ENCODE results near the gene ZNF76. TPM values are rescaled to one million over a fixed set of nuclear protein-coding genes. Genes with fewer than 3 reads are reported as not detected.

The ZNF76 gene
- total RNA-seq, 1 donor from 2014 or later: 12.9 TPM

DNA sequence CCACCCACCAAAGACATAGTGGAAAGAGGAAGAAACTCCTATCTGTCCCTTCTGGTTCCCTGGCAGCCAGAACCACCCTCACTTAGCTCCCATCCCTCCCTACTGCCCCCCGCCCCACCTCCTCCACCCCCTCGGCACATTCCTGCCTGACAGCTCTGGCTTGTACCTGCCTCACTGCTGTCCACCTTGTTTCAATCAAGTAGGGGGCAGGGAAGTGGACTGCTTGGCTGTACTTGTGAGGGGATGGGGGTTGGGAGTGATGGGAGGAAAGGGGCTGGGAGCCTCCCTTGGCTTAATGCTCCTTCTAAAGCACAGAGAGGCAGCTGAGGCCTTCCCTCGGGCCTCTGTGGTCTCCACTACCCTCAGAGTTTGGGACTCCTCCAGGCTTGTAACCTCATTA is 22.1 kb upstream of the ZNF76 start:
- no peak for DNase-seq

GRCh38 chr6:35238843-35239289 is 20.7 kb upstream of the ZNF76 start:
- no peak for DNase-seq

GRCh38 chr6:35239581-35239980 is 20.0 kb upstream of the ZNF76 start:
- no peak for DNase-seq

DNA sequence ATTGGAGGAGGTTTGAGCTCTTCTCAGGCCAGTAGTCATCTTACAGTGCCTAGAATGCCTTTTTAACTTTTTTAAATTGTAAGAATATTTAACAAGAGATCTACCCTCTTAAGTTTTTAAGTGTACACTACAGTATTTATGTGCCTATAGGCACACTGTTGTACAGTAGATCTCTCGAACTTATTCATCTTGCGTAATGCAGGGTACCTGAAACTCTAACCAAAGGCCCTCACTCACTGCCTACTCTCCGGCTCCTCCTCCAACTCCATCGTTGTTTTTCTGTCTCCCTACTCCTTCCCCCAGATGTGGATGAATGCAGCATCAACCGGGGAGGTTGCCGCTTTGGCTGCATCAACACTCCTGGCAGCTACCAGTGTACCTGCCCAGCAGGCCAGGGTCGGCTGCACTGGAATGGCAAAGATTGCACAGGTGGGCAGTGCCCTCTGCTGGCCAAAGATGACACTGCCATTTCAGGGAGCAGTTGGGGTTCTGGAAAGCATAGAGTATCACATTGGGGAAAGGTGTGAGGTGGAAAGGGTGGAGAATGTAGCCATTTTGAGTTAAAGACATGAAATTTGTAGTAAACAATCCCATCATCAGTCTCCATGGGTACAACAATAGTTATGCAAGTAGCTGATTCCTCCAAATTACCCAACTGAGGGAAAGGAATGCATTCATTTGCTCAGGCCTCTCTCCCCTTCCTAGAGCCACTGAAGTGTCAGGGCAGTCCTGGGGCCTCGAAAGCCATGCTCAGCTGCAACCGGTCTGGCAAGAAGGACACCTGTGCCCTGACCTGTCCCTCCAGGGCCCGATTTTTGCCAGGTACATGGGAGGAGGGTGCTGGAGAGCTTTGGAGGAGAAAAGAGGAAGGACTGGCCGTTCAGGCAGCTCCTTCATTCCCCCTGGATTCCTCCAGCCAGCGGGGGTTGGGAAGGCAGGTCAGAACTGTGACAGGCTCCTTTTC is 18.4 kb upstream of the ZNF76 start:
- peak; percentile 37 for DNase-seq

GRCh38 chr6:35242486-35242885 is 17.0 kb upstream of the ZNF76 start:
- no peak for DNase-seq

DNA sequence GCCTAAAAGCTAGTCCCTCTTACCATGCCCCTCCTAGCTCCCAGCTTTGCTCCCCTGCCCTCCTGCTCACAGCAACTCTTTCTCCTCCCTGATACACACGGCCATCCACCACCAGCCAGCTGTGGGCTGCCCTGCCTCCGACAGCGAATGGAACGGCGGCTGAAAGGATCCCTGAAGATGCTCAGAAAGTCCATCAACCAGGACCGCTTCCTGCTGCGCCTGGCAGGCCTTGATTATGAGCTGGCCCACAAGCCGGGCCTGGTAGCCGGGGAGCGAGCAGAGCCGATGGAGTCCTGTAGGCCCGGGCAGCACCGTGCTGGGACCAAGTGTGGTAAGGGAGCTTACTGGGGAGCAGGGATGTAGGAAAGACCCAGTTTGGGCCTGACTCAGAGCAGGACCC is 16.6 kb upstream of the ZNF76 start:
- DNase-seq: no peak

- no peak for DNase-seq
These were observed 16.1 kb upstream of the ZNF76 start for GRCh38 chr6:35243386-35243958.

GRCh38 chr6:35244551-35244950 is 15.0 kb upstream of the ZNF76 start:
- no peak for DNase-seq

DNA sequence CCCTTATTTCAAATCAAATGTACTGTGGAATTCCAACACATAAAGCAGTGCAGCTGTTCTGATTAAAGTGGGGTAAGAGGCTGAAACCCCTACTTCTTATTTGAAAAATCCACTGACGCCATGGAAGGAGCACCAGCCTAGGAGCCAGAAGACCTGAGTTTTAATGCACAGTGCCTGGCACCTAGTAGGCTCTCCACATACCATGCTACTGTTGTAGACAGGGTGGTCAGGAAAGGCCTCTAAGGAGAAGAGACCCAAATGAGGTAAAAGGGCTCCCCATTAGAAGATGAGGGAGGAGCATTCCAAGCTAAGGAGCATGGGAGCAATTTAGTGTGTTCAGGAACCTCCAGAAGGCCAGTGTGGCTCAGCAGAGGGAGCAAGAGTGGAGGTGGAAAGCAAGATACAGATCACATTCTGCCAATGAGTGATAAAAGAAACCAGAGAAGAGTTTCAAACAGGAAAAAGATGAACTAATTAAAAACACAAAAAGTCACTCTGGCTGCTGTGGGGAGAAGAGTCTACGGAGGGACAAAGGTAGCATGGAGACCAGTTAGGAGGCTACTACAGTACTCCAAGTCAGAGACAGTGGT is 11.8 kb upstream of the ZNF76 start:
- DNase-seq: no peak

DNA sequence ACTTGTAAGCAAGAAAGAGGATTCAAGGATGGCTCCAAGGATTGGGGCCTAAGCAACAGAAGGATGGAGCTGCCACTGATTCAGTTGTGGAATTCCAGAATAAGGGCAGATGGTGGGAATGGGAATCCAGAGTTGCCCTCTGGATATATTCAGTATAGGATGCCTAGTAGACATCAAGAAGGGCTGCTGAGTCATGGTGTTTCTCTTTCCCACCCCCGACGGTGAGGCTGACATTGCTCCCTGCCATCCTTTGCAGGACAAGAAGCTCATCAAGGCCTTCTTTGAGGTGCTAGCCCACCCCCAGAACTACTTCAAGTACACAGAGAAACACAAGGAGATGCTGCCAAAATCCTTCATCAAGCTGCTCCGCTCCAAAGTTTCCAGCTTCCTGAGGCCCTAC is 11.2 kb upstream of the ZNF76 start:
- DNase-seq: no peak

GRCh38 chr6:35248965-35249364 is 10.6 kb upstream of the ZNF76 start:
- DNase-seq: no peak

DNA sequence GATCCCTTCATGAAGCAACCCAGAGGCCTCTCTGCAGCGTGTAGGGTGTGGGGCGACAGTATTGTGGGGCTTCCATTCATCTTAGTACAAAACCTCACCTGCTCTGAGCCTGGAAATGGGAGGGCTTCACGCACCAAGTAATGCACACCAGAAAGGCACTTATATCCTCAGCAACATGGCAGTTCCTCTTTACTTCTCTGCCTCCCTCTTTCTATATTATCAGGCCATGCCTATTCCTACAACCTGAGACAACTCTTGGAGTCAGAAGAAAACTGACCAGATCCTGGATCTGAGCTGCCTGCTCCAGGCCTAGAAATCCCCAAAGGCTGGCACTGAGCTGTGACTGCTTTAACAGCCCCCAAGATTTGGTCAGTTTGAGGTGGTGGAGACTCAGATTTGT is 7.6 kb upstream of the ZNF76 start:
- DNase-seq: no peak

- DNase-seq: no peak
These were observed 6.3 kb upstream of the ZNF76 start for GRCh38 chr6:35253249-35253648.

- DNase-seq: no peak
These were observed 1.2 kb upstream of the ZNF76 start for GRCh38 chr6:35258336-35258735.

DNA sequence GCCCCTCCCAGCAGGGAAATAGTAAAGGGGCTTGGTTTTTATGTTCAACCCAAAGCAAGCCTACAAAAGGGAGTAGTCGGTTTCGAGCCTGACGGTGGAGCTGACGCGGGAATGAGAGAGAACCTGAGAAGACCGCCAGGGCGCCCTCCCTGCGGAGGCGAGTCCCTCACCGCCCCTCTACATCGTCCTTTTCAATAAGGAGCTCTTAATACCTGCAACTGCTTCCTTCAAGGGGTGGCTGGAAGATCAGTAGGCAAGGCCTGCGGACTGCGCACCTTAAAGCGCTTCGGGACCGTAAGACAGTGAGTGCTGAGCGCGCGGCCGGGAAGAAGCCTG is 709 bp upstream of the ZNF76 start:
- peak; percentile 76 for DNase-seq

GRCh38 chr6:35259948-35260590 is 534 bp downstream of the ZNF76 start:
- DNase-seq: no peak

- no peak for DNase-seq
These were observed 1.3 kb downstream of the ZNF76 start for GRCh38 chr6:35260591-35261570.

- DNase-seq: no peak
These were observed 3.1 kb downstream of the ZNF76 start for GRCh38 chr6:35262596-35262995.

- DNase-seq: no peak
These were observed 5.2 kb downstream of the ZNF76 start for GRCh38 chr6:35264550-35265274.

- no peak for DNase-seq
These were observed 6.0 kb downstream of the ZNF76 start for GRCh38 chr6:35265523-35265922.

GRCh38 chr6:35267446-35267845 is 7.9 kb downstream of the ZNF76 start:
- no peak for DNase-seq

Measured in skin of body (tissue), 2 donors.